PC-3 (cell line): Measurements from ENCODE around the gene TIMP2. TPM values are rescaled to one million over a fixed set of nuclear protein-coding genes. Genes with fewer than 3 reads are reported as not detected.

ENCODE experiments used
- ATAC-seq: fragments of 200-7000 bp; cut with Tn5 transposase; 2 replicates; pipeline ENCODE4 v1.9.1; 2020; ENCODE audit warnings: mild to moderate bottlenecking, moderate library complexity
- BruUV-seq: library from RNA; stranded (reverse); fragments of 400-500 nt; replicated peaks from 2 replicates; lab custom pipeline; 2021; lab: Mats Ljungman, UMichigan
- CTCF ChIA-PET: fragments of 300-600 bp; sonication (Branson Sonifier 250); formaldehyde crosslinking; loops from one replicate; lab custom pipeline; 2022; ENCODE audit warnings: antibody characterized with exemption; lab: Charles Lee
- POLR2A ChIA-PET: fragments of 300-600 bp; sonication (Branson Sonifier 250); formaldehyde crosslinking; loops from one replicate; lab custom pipeline; 2022; ENCODE audit warnings: antibody characterized with exemption; ENCODE audit not compliant: unreplicated experiment; lab: Charles Lee
- DNase-seq: peaks from one replicate; pipeline ENCODE4 v3.0.0-alpha.2; 2015
- H2AFZ ChIP-seq: fragments of 300-600 bp; sonication (generic); 2 replicates; pipeline ENCODE4 v1.6.0; 2016; ENCODE audit warnings: antibody characterized with exemption, low read length
- H3F3A ChIP-seq: fragments of 300-600 bp; sonication (generic); one replicate; pipeline ENCODE4 v1.6.0; 2017; ENCODE audit warnings: antibody characterized with exemption, low read length, control low read depth, mild to moderate bottlenecking; ENCODE audit not compliant: unreplicated experiment
- H3K27ac ChIP-seq: fragments of 300-600 bp; sonication (generic); 2 replicates; pipeline ENCODE4 v1.5.1; 2016; ENCODE audit warnings: mild to moderate bottlenecking, low read length
- H3K27me3 ChIP-seq: fragments of 300-600 bp; sonication (generic); 2 replicates; pipeline ENCODE4 v1.6.1; 2016; ENCODE audit warnings: low read length, mixed read lengths
- H3K36me3 ChIP-seq: fragments of 300-600 bp; sonication (generic); 2 replicates; pipeline ENCODE4 v1.6.1; 2016; ENCODE audit warnings: low read depth, mixed run types, low read length, mixed read lengths
- H3K4me1 ChIP-seq: fragments of 300-600 bp; sonication (generic); 2 replicates; pipeline ENCODE4 v1.5.1; 2016; ENCODE audit warnings: low read length; ENCODE audit not compliant: insufficient read depth
- H3K4me2 ChIP-seq: fragments of 300-600 bp; sonication (generic); 2 replicates; pipeline ENCODE4 v1.6.0; 2016; ENCODE audit warnings: low read length
- H3K4me3 ChIP-seq: fragments of 300-600 bp; sonication (generic); 2 replicates; pipeline ENCODE4 v1.5.1; 2016; ENCODE audit warnings: mild to moderate bottlenecking, low read length, mixed read lengths
- H3K79me2 ChIP-seq: fragments of 300-600 bp; sonication (generic); 2 replicates; pipeline ENCODE4 v1.6.1; 2017; ENCODE audit warnings: low read length, mixed read lengths
- H3K9ac ChIP-seq: fragments of 300-600 bp; sonication (generic); 2 replicates; pipeline ENCODE4 v1.6.0; 2016; ENCODE audit warnings: mild to moderate bottlenecking, low read length
- H3K9me2 ChIP-seq: fragments of 300-600 bp; sonication (generic); replicated peaks from 2 replicates; pipeline ENCODE4 v1.6.1; 2016; ENCODE audit warnings: mixed run types, low read length, mixed read lengths
- H3K9me3 ChIP-seq: fragments of 300-600 bp; sonication (generic); 2 replicates; pipeline ENCODE4 v1.6.1; 2016; ENCODE audit warnings: low read length, mixed read lengths
- H4K20me1 ChIP-seq: fragments of 300-600 bp; sonication (generic); 2 replicates; pipeline ENCODE4 v1.6.1; 2016; ENCODE audit warnings: low read length, mixed read lengths
- EZH2 ChIP-seq: fragments of 300-600 bp; sonication (generic); IDR thresholded peaks from one replicate; pipeline ENCODE4 v1.6.1; 2017; ENCODE audit warnings: antibody characterized with exemption, mild to moderate bottlenecking, low read length; ENCODE audit not compliant: unreplicated experiment
- EZH2phosphoT487 ChIP-seq: fragments of 300-600 bp; sonication (generic); IDR thresholded peaks from 2 replicates; pipeline ENCODE4 v1.6.1; 2018; ENCODE audit warnings: mild to moderate bottlenecking, antibody characterized with exemption, low read length, borderline replicate concordance
- intact Hi-C: fragments of 100-400 bp; cut with micrococcal nuclease; formaldehyde crosslinking; loops from 2 replicates; pipeline ENCODE4 v1.9.0; 2023
- total RNA-seq: library from RNA; depleted of rRNA; stranded (reverse); fragments of >200 nt; gene quantifications from 2 replicates; pipeline ENCODE4 v1.2.3, GENCODE V29; 2014
- TF ChIP-seq, protein P1 (sequence below): fragments of 300-600 bp; sonication (generic); conservative IDR thresholded peaks from 2 replicates; pipeline ENCODE4 v1.5.1; 2017; ENCODE audit warnings: antibody characterized with exemption, low read depth, mild to moderate bottlenecking, low read length

TIMP2 gene
- total RNA-seq, 1 experiment from 2014 or later = 60.1 TPM

DNA sequence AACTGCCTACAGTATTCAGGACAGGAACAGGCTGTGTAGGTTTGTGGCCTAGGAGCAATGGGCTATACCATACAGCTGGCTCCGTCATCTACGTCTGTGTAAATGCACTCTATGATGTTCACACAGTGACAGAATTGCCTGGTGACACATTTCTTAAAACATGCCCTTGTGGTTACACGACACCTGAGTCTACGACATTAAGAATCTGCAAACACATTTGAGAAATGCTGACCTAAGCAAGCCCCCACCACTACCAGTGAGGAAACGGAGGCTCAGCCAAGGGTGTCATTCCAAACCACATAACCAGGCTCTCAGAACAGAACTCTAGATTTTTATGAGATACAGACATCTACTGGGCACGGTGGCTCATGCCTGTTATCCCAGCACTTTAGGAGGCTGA is 108.1 kb downstream of the TIMP2 start:
- intact Hi-C loops = no loop called here
- H3K9me2 ChIP-seq = no peaks in the 10 kb centered on the region
- H3F3A ChIP-seq = no peaks in the 10 kb centered on the region
- H2AFZ ChIP-seq = no peak overlapping the region
- DNase-seq = no peak
- no TSS peak for BruUV-seq
- ATAC-seq = no peak
- no peaks in the 10 kb centered on the region for H3K4me1 ChIP-seq
- peaks cover 11% of the 10 kb centered on the region; the same call in 1 of the 2 replicates for H4K20me1 ChIP-seq
- H3K9ac ChIP-seq = no peak overlapping the region
- ChIA-PET CTCF (no interaction called here), POLR2A (no interaction called here)
- H3K4me3 ChIP-seq = no peak overlapping the region
- H3K27me3 ChIP-seq = no peaks in the 10 kb centered on the region
- H3K36me3 ChIP-seq = peaks cover 88% of the 10 kb centered on the region
- H3K79me2 ChIP-seq = no peaks in the 10 kb centered on the region
- H3K9me3 ChIP-seq = no peaks in the 10 kb centered on the region
- no peak overlapping the region for H3K27ac ChIP-seq
- TF ChIP-seq, protein P1, sequence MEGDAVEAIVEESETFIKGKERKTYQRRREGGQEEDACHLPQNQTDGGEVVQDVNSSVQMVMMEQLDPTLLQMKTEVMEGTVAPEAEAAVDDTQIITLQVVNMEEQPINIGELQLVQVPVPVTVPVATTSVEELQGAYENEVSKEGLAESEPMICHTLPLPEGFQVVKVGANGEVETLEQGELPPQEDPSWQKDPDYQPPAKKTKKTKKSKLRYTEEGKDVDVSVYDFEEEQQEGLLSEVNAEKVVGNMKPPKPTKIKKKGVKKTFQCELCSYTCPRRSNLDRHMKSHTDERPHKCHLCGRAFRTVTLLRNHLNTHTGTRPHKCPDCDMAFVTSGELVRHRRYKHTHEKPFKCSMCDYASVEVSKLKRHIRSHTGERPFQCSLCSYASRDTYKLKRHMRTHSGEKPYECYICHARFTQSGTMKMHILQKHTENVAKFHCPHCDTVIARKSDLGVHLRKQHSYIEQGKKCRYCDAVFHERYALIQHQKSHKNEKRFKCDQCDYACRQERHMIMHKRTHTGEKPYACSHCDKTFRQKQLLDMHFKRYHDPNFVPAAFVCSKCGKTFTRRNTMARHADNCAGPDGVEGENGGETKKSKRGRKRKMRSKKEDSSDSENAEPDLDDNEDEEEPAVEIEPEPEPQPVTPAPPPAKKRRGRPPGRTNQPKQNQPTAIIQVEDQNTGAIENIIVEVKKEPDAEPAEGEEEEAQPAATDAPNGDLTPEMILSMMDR = no peak
- TF ChIP-seq EZH2phosphoT487 = no peak
- TF ChIP-seq EZH2 = no peak
- H3K4me2 ChIP-seq = no peak overlapping the region

DNA sequence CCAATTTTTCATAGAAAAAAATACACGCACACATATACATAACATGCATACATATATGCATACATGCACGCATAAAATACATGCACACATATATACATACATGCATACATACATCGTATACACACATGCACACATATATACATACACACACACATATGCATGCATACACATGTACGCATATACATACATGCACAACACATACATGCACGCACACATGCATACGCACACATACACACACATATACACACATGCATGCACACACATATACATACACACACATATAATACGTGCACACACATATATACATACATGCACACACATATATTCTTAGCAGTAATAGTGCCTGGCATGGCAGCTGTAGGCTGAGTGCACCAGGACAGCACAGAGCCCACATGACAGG is 109.5 kb downstream of the TIMP2 start:
- H3K79me2 ChIP-seq = no peaks in the 10 kb centered on the region
- H3K9me3 ChIP-seq = no peaks in the 10 kb centered on the region
- H3K4me2 ChIP-seq = no peak overlapping the region
- TF ChIP-seq, protein P1 = no peak
- TF ChIP-seq EZH2 = no peak
- TF ChIP-seq EZH2phosphoT487 = no peak
- ChIA-PET CTCF (no interaction called here), POLR2A (no interaction called here)
- H3K27me3 ChIP-seq = no peaks in the 10 kb centered on the region
- H4K20me1 ChIP-seq = peaks cover 11% of the 10 kb centered on the region; the same call in 1 of the 2 replicates
- H3K9me2 ChIP-seq = no peaks in the 10 kb centered on the region
- H3K4me1 ChIP-seq = no peaks in the 10 kb centered on the region
- BruUV-seq = no TSS peak
- H3K36me3 ChIP-seq = peaks cover 88% of the 10 kb centered on the region
- intact Hi-C loops = no loop called here
- no peak overlapping the region for H3K4me3 ChIP-seq
- H3K9ac ChIP-seq = no peak overlapping the region
- no peak overlapping the region for H3K27ac ChIP-seq
- no peak overlapping the region for H2AFZ ChIP-seq
- H3F3A ChIP-seq = no peaks in the 10 kb centered on the region
- no peak for ATAC-seq
- no peak for DNase-seq

DNA sequence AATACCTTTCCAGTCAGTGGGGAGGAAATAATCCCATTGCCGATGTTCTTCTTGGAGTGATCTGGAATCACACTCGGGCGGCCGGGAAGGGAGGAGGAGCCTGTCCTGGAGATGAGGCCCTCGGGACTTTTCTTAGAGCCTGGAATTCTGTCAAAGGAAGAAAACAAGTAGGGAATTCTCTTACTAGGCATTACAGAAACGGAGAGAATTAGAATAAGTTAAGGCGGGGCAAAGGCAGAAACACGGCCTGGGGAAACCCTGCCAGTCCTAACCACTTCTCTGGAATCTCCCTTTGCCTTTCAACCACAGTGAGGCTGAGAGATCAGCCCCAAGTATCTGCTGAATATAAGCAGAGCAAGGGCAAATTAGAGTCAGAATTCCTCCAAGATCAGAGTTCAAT is 112.3 kb downstream of the TIMP2 start:
- Histone ChIP-seq H3K4me3 (no peak overlapping the region), H3K79me2 (no peaks in the 10 kb centered on the region), H3K27me3 (no peaks in the 10 kb centered on the region), H3K9me3 (no peaks in the 10 kb centered on the region), H3K27ac (no peak overlapping the region), H3K9ac (no peak overlapping the region), H3K9me2 (no peaks in the 10 kb centered on the region), H3F3A (no peaks in the 10 kb centered on the region), H3K36me3 (peaks cover 84% of the 10 kb centered on the region), H2AFZ (no peak overlapping the region), H4K20me1 (no peaks in the 10 kb centered on the region), H3K4me2 (no peak overlapping the region), H3K4me1 (no peaks in the 10 kb centered on the region)
- no TSS peak for BruUV-seq
- TF ChIP-seq EZH2phosphoT487 (no peak), EZH2 (no peak)
- TF ChIP-seq, protein P1 = no peak
- ChIA-PET POLR2A (no interaction called here), CTCF (no interaction called here)
- intact Hi-C loops = no loop called here
- DNase-seq (no peak), ATAC-seq (no peak)
